Measurements from ENCODE around the gene CNTNAP2.

DNA sequence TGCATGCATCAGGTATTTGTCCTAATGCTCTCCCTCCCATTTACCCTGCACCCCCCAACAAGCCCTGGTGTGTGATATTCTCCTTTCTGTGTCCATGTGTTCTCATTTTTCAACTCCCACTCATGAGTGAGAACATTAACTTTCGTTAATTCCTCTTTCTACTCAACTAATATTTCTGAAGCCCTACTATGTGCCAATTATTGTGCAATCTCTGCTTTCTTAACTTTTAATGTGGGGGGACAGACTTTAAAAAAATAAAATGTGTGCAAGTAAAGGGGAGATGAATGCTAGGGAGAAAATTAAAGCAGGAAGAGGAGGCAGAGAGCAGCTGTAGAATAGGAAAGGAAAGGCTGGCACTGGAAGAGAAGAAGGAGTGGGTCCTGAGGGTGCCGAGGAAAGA lies 1520.0 kb downstream of the CNTNAP2 start:
- no peak for TF ChIP-seq POLR2A (IDR thresholded peaks at IDR 0.05)
- TF ChIP-seq, protein P1, sequence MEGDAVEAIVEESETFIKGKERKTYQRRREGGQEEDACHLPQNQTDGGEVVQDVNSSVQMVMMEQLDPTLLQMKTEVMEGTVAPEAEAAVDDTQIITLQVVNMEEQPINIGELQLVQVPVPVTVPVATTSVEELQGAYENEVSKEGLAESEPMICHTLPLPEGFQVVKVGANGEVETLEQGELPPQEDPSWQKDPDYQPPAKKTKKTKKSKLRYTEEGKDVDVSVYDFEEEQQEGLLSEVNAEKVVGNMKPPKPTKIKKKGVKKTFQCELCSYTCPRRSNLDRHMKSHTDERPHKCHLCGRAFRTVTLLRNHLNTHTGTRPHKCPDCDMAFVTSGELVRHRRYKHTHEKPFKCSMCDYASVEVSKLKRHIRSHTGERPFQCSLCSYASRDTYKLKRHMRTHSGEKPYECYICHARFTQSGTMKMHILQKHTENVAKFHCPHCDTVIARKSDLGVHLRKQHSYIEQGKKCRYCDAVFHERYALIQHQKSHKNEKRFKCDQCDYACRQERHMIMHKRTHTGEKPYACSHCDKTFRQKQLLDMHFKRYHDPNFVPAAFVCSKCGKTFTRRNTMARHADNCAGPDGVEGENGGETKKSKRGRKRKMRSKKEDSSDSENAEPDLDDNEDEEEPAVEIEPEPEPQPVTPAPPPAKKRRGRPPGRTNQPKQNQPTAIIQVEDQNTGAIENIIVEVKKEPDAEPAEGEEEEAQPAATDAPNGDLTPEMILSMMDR (IDR thresholded peaks at IDR 0.05) = no peak

All from lower leg skin (tissue), 3 donors.